ENCODE results near the gene TMEM272.

DNA sequence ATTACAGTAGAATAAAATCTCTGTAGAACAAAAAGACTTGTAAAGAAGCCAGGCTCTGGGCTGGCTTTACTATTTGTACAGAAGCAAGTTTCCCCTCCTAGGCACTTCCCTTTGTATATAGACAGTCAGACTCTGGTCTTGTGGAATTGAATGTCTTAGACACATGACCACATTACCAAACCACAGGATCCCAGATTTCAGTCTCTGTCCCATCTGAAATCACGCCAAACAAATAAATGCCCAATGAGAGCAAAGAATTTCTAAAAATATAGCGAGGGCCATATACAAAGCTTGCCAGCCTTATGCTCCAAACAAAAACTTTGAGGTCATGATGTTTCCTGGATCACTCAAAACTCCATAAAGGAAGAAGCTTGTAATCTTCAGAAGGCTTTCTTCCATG, 40.7 kb upstream of the TMEM272 start:
- TF ChIP-seq, protein P1, sequence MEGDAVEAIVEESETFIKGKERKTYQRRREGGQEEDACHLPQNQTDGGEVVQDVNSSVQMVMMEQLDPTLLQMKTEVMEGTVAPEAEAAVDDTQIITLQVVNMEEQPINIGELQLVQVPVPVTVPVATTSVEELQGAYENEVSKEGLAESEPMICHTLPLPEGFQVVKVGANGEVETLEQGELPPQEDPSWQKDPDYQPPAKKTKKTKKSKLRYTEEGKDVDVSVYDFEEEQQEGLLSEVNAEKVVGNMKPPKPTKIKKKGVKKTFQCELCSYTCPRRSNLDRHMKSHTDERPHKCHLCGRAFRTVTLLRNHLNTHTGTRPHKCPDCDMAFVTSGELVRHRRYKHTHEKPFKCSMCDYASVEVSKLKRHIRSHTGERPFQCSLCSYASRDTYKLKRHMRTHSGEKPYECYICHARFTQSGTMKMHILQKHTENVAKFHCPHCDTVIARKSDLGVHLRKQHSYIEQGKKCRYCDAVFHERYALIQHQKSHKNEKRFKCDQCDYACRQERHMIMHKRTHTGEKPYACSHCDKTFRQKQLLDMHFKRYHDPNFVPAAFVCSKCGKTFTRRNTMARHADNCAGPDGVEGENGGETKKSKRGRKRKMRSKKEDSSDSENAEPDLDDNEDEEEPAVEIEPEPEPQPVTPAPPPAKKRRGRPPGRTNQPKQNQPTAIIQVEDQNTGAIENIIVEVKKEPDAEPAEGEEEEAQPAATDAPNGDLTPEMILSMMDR (IDR thresholded peaks at IDR 0.05; ENCODE audit: low read depth, low read length) = no peak
- no peak for TF ChIP-seq MAX (IDR thresholded peaks at IDR 0.05; ENCODE audit: low read depth, low read length)

Data from NB4 (cell line).